B cell (primary cell): ENCODE measurements around the gene PRKCZ. TPM values are rescaled to one million over a fixed set of nuclear protein-coding genes. Genes with fewer than 3 reads are reported as not detected.
A peak's percentile ranks its signal among the peaks of the same experiment; 100 is the strongest.

Experiments
- ATAC-seq: fragments of 200-7000 bp; cut with Tn5 transposase; one replicate; pipeline ENCODE4 v1.10.0; 2021; ENCODE audit warnings: low read depth, mild to moderate bottlenecking, moderate number of reproducible peaks, moderate library complexity
- CTCF ChIA-PET: fragments of 350-600 bp; sonication (Branson Sonifier 250); formaldehyde crosslinking; loops from one replicate; lab custom pipeline; 2021; ENCODE audit warnings: antibody characterized with exemption, inconsistent platforms; lab: Charles Lee
- POLR2A ChIA-PET: fragments of 350-600 bp; sonication (Branson Sonifier 250); formaldehyde crosslinking; loops from one replicate; lab custom pipeline; 2021; ENCODE audit warnings: antibody characterized with exemption; lab: Charles Lee
- DNase-seq: peaks from one replicate; pipeline ENCODE4 v3.0.0; 2013
- H2AFZ ChIP-seq: 2 replicates; pipeline ENCODE4 v1.6.1; 2012; ENCODE audit warnings: mild to moderate bottlenecking, low read depth, low read length; ENCODE audit not compliant: insufficient read depth, poor library complexity, severe bottlenecking
- H3K27ac ChIP-seq, 2 donors: 1 replicate in 1 of 2; 2 replicates in 1 of 2; pipeline ENCODE4 v1.5.1; 2012 to 2013; ENCODE audit warnings: low read length in 2 of 2, mild to moderate bottlenecking in 2 of 2, moderate library complexity in 1 of 2
- H3K27me3 ChIP-seq, 4 experiments: fragments of 200-600 bp in 1 of 4; sonication (generic) in 1 of 4; replicated peaks in 1 of 4; 1 replicate in 2 of 4; 2 replicates in 2 of 4; pipeline versions ENCODE4 v1.6.1 to v1.7.0; 2013 to 2016; ENCODE audit warnings: low read length in 3 of 4, mild to moderate bottlenecking in 2 of 4, mixed read lengths in 1 of 4, moderate library complexity in 1 of 4; ENCODE audit not compliant: insufficient read depth in 4 of 4, control insufficient read depth in 3 of 4; ENCODE audit errors: control extremely low read depth in 1 of 4
- H3K36me3 ChIP-seq, 2 experiments: replicated peaks in 1 of 2; 1 replicate in 1 of 2; 2 replicates in 1 of 2; pipeline versions ENCODE4 v1.6.1 to v1.7.1; 2013; ENCODE audit warnings: low read length in 1 of 2; ENCODE audit not compliant: insufficient read depth in 2 of 2, control insufficient read depth in 1 of 2; ENCODE audit errors: control extremely low read depth in 1 of 2, extremely low read depth in 1 of 2
- H3K4me1 ChIP-seq, 2 donors: fragments of 200-600 bp in 1 of 2; sonication (generic) in 1 of 2; 1 replicate in 1 of 2; 2 replicates in 1 of 2; pipeline versions ENCODE4 v1.5.1 to v1.6.1; 2013 to 2017; ENCODE audit warnings: low read length in 2 of 2; ENCODE audit not compliant: control insufficient read depth in 2 of 2, insufficient read depth in 2 of 2
- H3K4me2 ChIP-seq: replicated peaks from 2 replicates; pipeline ENCODE3; 2012; ENCODE audit warnings: mild to moderate bottlenecking, low read depth, low read length; ENCODE audit not compliant: poor library complexity, severe bottlenecking
- H3K4me3 ChIP-seq, 5 experiments: fragments of 200-600 bp in 1 of 5; sonication (generic) in 1 of 5; 1 replicate in 3 of 5; 2 replicates in 2 of 5; pipeline versions ENCODE4 v1.5.1 to v1.7.0; 2011 to 2016; ENCODE audit warnings: low read length in 4 of 5, mild to moderate bottlenecking in 4 of 5, low read depth in 2 of 5, control low read depth in 1 of 5, moderate library complexity in 1 of 5; ENCODE audit not compliant: insufficient read depth in 1 of 5; ENCODE audit errors: control extremely low read depth in 1 of 5, extremely low read depth in 1 of 5
- H3K79me2 ChIP-seq: fragments of 200-600 bp; sonication (generic); one replicate; pipeline ENCODE4 v1.6.0; 2016; ENCODE audit warnings: low read length; ENCODE audit not compliant: control insufficient read depth, insufficient read depth
- H3K9ac ChIP-seq: fragments of 200-600 bp; sonication (generic); 2 replicates; pipeline ENCODE4 v1.6.1; 2017; ENCODE audit warnings: mild to moderate bottlenecking, low read length, moderate library complexity
- H3K9me3 ChIP-seq, 3 donors: one replicate each; pipeline versions ENCODE4 v1.6.1 to v1.7.1; 2013; ENCODE audit warnings: low read length in 2 of 3; ENCODE audit not compliant: control insufficient read depth in 2 of 3, insufficient read depth in 1 of 3; ENCODE audit errors: control extremely low read depth in 1 of 3
- H4K20me1 ChIP-seq: 2 replicates; pipeline ENCODE4 v1.6.0; 2012; ENCODE audit warnings: mild to moderate bottlenecking, low read length; ENCODE audit not compliant: insufficient read depth, control insufficient read depth, poor library complexity, severe bottlenecking
- H3K27ac Mint-ChIP-seq: one replicate; pipeline ENCODE4 v1.8.0; 2021; ENCODE audit warnings: mixed read lengths
- H3K27me3 Mint-ChIP-seq: one replicate; pipeline ENCODE4 v1.8.0; 2021; ENCODE audit warnings: mixed read lengths
- H3K4me1 Mint-ChIP-seq: one replicate; pipeline ENCODE4 v1.8.0; 2021; ENCODE audit warnings: mixed read lengths
- H3K4me3 Mint-ChIP-seq: one replicate; pipeline ENCODE4 v1.8.0; 2021; ENCODE audit warnings: mixed read lengths
- H3K9me3 Mint-ChIP-seq: one replicate; pipeline ENCODE4 v1.8.0; 2022; ENCODE audit warnings: mixed read lengths; ENCODE audit not compliant: insufficient read depth
- CTCF ChIP-seq: fragments of 200-600 bp; IDR thresholded peaks from one replicate; pipeline ENCODE4 v1.8.0; 2022; ENCODE audit warnings: antibody characterized with exemption, mild to moderate bottlenecking
- EZH2 ChIP-seq: IDR thresholded peaks from 2 replicates; pipeline ENCODE4 v1.6.1; 2012; ENCODE audit warnings: borderline replicate concordance, low read depth, mild to moderate bottlenecking, moderate library complexity, low read length; ENCODE audit not compliant: insufficient read depth, poor library complexity, severe bottlenecking
- WGBS: methylation state at CpG from one replicate; pipeline ENCODE4 v1.1.5; 2013; ENCODE audit warnings: missing lambda C conversion rate; ENCODE audit not compliant: insufficient coverage; 5-methylcytosine and 5-hydroxymethylcytosine counted together
- intact Hi-C: fragments of 100-400 bp; cut with micrococcal nuclease; formaldehyde crosslinking; loops from one replicate; pipeline ENCODE4 v1.10.0; 2022
- polyA plus RNA-seq: library from polyadenylated mRNA; depleted of rRNA; stranded (reverse); fragments of >200 nt; gene quantifications from 2 replicates; pipeline ENCODE4 v1.2.3, GENCODE V29; 2012
- total RNA-seq, 2 donors: library from RNA; stranded (reverse); fragments of 120-200 nt in 1 of 2; gene quantifications; 1 replicate in 1 of 2; 2 replicates in 1 of 2; pipeline versions ENCODE4 v1.2.3 to v1.2.4, GENCODE V29; 2013 to 2022

PRKCZ gene
- total and polyA plus RNA-seq, 2 donors (not counting 1 experiment from before 2014, with no cell fraction given), result 17.9 to 53.2 TPM

GRCh38 chr1:2196901-2197638 is 146.9 kb downstream of the PRKCZ start:
- Histone ChIP-seq H4K20me1 (no peaks in the 10 kb centered on the region), H2AFZ (no peak overlapping the region), H3K36me3 (peaks cover 0 to 3% of the 10 kb centered on the region in 2 experiments), H3K4me2 (no peak overlapping the region), H3K4me1 (peaks cover 41 to 54% of the 10 kb centered on the region in 2 donors), H3K27ac (peak overlapping the region in 1 of 2 donors; percentile 83), H3K79me2 (peaks cover 10% of the 10 kb centered on the region), H3K9me3 (no peaks in the 10 kb centered on the region), H3K4me3 (no peak overlapping the region), H3K27me3 (no peaks in the 10 kb centered on the region), H3K9ac (no peak overlapping the region)
- H3K27ac Mint-ChIP-seq, result no peak overlapping the region
- ATAC-seq (no peak), DNase-seq (no peak)
- ChIA-PET POLR2A (interaction anchor here (2.3 kb wide), 1 partner anchor 351 kb away, joined by 12 read pairs; no protein-coding TSS in a partner anchor), CTCF (interaction anchor here (0.7 to 13.5 kb wide), 4 partner anchors 114 to 303 kb away, joined by 3 to 295 read pairs (median 12); no protein-coding TSS in a partner anchor)
- intact Hi-C loops, result loop anchor here (5.0 to 10.0 kb wide), 3 partner anchors 290 to 1228 kb away; no protein-coding TSS in a partner anchor
- H3K4me3 Mint-ChIP-seq, result no peak overlapping the region
- peaks cover 34% of the 10 kb centered on the region for H3K4me1 Mint-ChIP-seq
- no peaks in the 10 kb centered on the region for H3K9me3 Mint-ChIP-seq
- 93% methylated on average over 16 of the region's 17 CpGs for WGBS
- H3K27me3 Mint-ChIP-seq, result no peaks in the 10 kb centered on the region
- TF ChIP-seq CTCF (no peak), EZH2 (no peak)

GRCh38 chr1:2197707-2198165 is 147.5 kb downstream of the PRKCZ start:
- peak overlapping the region in 1 of 2 donors; percentile 83 for H3K27ac ChIP-seq
- Mint-ChIP-seq H3K4me1 (peaks cover 36% of the 10 kb centered on the region), H3K4me3 (no peak overlapping the region), H3K27ac (peak overlapping the region; percentile 85), H3K9me3 (no peaks in the 10 kb centered on the region), H3K27me3 (no peaks in the 10 kb centered on the region)
- H3K79me2 ChIP-seq, result peaks cover 10% of the 10 kb centered on the region
- no peaks in the 10 kb centered on the region for H3K36me3 ChIP-seq
- POLR2A ChIA-PET, result no interaction called here
- no peaks in the 10 kb centered on the region for H3K9me3 ChIP-seq
- H3K27me3 ChIP-seq, result no peaks in the 10 kb centered on the region
- CTCF ChIA-PET, result interaction anchor here (2.0 to 13.5 kb wide), 2 partner anchors 114 to 183 kb away, joined by 5 to 295 read pairs; no protein-coding TSS in a partner anchor
- H3K4me3 ChIP-seq, result no peak overlapping the region
- H4K20me1 ChIP-seq, result no peaks in the 10 kb centered on the region
- peaks cover 46 to 61% of the 10 kb centered on the region in 2 donors for H3K4me1 ChIP-seq
- no peak overlapping the region for H3K9ac ChIP-seq
- no peak for DNase-seq
- no peak for TF ChIP-seq CTCF
- no peak for TF ChIP-seq EZH2
- 95% methylated on average over 8 of the region's 10 CpGs for WGBS
- H2AFZ ChIP-seq, result no peak overlapping the region
- H3K4me2 ChIP-seq, result no peak overlapping the region
- intact Hi-C loops, result loop anchor here (5.0 to 10.0 kb wide), 3 partner anchors 290 to 1227 kb away; no protein-coding TSS in a partner anchor
- ATAC-seq, result no peak
